Mucosa of gallbladder (tissue), 1 donor: ENCODE data around the gene CBR1. TPM values are rescaled to one million over a fixed set of nuclear protein-coding genes. Genes with fewer than 3 reads are reported as not detected.

Source experiments
- DNase-seq: peaks from one replicate; pipeline ENCODE4 v3.0.0-alpha.2; 2020; ENCODE audit warnings: low spot score
- total RNA-seq: library from RNA; stranded (reverse); gene quantifications from one replicate; pipeline ENCODE4 v1.2.1, GENCODE V29; 2021
- donor health status: DM: no; HTN: no; CAD: no.

Gene CBR1
- 133 TPM for total RNA-seq

- peak; percentile 95 for DNase-seq
These were observed at the start of gene CBR1 for GRCh38 chr21:36069713-36070583. CBR1 (plus strand) TSS chr21:36070024; CDS start chr21:36070116, 92 bp downstream.

- no peak for DNase-seq
These were observed 48.5 kb upstream of the CBR1 start for GRCh38 chr21:36021251-36021837.

- DNase-seq: no peak
These were observed 47.3 kb upstream of the CBR1 start for GRCh38 chr21:36022427-36023091.

- no peak for DNase-seq
These were observed 46.7 kb upstream of the CBR1 start for GRCh38 chr21:36023092-36023480.

- DNase-seq: no peak
These were observed 45.0 kb upstream of the CBR1 start for GRCh38 chr21:36024782-36025181.

GRCh38 chr21:36027347-36027746 is 42.5 kb upstream of the CBR1 start:
- DNase-seq: no peak

- peak; percentile 81 for DNase-seq
These were observed 41.4 kb upstream of the CBR1 start for GRCh38 chr21:36028127-36029069.

- DNase-seq: no peak
These were observed 40.5 kb upstream of the CBR1 start for GRCh38 chr21:36029309-36029708.

GRCh38 chr21:36030581-36031189 is 39.1 kb upstream of the CBR1 start:
- DNase-seq: no peak

- DNase-seq: no peak
These were observed 37.0 kb upstream of the CBR1 start for GRCh38 chr21:36032647-36033406.

- no peak for DNase-seq
These were observed 35.5 kb upstream of the CBR1 start for GRCh38 chr21:36034211-36034913.

GRCh38 chr21:36035381-36035791 is 34.4 kb upstream of the CBR1 start:
- peak; percentile 41 for DNase-seq

GRCh38 chr21:36038701-36039497 is 30.9 kb upstream of the CBR1 start:
- no peak for DNase-seq

- DNase-seq: no peak
These were observed 30.0 kb upstream of the CBR1 start for GRCh38 chr21:36039861-36040260.

- DNase-seq: no peak
These were observed 29.4 kb upstream of the CBR1 start for GRCh38 chr21:36040389-36040788.

GRCh38 chr21:36041910-36042309 is 27.9 kb upstream of the CBR1 start:
- no peak for DNase-seq

- DNase-seq: no peak
These were observed 25.8 kb upstream of the CBR1 start for GRCh38 chr21:36044056-36044455.

GRCh38 chr21:36045993-36046392 is 23.8 kb upstream of the CBR1 start:
- no peak for DNase-seq

- no peak for DNase-seq
These were observed 22.7 kb upstream of the CBR1 start for GRCh38 chr21:36047139-36047538.
